ENCODE measurements around the gene MRPS18A. TPM values are rescaled to one million over a fixed set of nuclear protein-coding genes. Genes with fewer than 3 reads are reported as not detected.
A peak's percentile ranks its signal among the peaks of the same experiment; 100 is the strongest.

Gene MRPS18A
- total and polyA plus RNA-seq, 9 of the 15 experiments (the other 6 are each of a cell fraction or from before 2014, with no cell fraction given), result 87.5 to 243 (median 125) TPM

DNA sequence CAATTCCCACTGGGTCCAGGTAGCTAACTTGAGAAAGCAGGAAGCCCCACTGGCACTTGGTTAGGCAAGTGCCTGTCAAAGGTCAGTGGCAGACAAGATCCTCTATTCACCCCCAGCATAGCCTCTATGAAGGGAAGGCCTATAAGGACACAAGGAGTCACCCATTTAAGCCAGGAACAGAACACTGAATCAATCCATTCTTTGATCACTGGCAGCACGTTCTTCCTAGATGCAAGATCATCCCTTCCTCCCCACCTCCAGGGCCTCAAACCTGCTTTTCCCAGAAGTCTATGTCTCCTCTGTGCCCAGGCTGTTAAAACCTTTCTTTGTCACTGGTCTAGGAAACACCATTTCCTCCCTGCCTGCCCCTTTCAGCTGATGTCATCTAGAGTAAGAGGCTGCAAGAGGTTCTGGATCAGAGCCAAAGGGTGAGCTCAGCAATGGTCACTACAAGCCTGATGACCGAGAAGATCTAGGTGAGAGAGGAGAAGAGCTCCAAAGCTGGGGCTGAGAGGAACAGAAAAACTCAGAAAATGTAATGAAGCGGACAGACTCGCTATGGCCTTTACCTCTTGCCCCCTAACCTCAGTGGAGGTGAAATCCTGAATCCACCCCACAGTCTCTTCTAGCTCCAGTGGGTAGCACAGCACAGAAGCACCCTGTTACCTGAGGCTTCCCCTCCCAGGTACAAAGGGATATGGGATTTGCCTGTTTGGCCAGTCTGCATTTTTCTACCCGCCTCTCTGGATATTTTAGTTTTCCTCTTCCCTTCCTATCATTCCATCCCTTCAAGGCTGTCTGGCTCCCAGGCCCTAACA lies 60.4 kb downstream of the MRPS18A start (continued):
- TF ChIP-seq, protein P1, sequence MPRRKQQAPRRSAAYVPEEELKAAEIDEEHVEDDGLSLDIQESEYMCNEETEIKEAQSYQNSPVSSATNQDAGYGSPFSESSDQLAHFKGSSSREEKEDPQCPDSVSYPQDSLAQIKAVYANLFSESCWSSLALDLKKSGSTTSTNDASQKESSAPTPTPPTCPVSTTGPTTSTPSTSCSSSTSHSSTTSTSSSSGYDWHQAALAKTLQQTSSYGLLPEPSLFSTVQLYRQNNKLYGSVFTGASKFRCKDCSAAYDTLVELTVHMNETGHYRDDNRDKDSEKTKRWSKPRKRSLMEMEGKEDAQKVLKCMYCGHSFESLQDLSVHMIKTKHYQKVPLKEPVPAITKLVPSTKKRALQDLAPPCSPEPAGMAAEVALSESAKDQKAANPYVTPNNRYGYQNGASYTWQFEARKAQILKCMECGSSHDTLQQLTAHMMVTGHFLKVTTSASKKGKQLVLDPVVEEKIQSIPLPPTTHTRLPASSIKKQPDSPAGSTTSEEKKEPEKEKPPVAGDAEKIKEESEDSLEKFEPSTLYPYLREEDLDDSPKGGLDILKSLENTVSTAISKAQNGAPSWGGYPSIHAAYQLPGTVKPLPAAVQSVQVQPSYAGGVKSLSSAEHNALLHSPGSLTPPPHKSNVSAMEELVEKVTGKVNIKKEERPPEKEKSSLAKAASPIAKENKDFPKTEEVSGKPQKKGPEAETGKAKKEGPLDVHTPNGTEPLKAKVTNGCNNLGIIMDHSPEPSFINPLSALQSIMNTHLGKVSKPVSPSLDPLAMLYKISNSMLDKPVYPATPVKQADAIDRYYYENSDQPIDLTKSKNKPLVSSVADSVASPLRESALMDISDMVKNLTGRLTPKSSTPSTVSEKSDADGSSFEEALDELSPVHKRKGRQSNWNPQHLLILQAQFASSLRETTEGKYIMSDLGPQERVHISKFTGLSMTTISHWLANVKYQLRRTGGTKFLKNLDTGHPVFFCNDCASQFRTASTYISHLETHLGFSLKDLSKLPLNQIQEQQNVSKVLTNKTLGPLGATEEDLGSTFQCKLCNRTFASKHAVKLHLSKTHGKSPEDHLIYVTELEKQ (CRISPR knock-in tag; IDR thresholded peaks at IDR 0.05), result peak; percentile 37; the same call in 1 of the 2 replicates
- TF ChIP-seq JUND (IDR thresholded peaks at IDR 0.05; ENCODE audit: borderline replicate concordance, low read depth, low read length), result peak; percentile 100
- peak; percentile 99 for TF ChIP-seq JUND (tag; IDR thresholded peaks at IDR 0.05; ENCODE audit: borderline replicate concordance, low read depth, low read length)
- TF ChIP-seq, protein P2, sequence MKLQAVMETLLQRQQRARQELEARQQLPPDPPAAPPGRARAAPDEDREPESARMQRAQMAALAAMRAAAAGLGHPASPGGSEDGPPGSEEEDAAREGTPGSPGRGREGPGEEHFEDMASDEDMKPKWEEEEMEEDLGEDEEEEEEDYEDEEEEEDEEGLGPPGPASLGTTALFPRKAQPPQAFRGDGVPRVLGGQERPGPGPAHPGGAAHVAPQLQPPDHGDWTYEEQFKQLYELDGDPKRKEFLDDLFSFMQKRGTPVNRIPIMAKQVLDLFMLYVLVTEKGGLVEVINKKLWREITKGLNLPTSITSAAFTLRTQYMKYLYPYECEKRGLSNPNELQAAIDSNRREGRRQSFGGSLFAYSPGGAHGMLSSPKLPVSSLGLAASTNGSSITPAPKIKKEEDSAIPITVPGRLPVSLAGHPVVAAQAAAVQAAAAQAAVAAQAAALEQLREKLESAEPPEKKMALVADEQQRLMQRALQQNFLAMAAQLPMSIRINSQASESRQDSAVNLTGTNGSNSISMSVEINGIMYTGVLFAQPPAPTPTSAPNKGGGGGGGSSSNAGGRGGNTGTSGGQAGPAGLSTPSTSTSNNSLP (IDR thresholded peaks at IDR 0.05; ENCODE audit: borderline replicate concordance, low read depth, low read length), result no peak
- TF ChIP-seq MECOM (CRISPR knock-in tag; IDR thresholded peaks at IDR 0.05), result 0 out of 2 replicates have a peak, but pooled peaks have one; percentile 11
- TF ChIP-seq ZEB2 (IDR thresholded peaks at IDR 0.05), result peak; percentile 66
- TF ChIP-seq NFE2L1 (tag; IDR thresholded peaks at IDR 0.05; ENCODE audit: borderline replicate concordance, low read depth), result no peak
- TF ChIP-seq, protein P3, sequence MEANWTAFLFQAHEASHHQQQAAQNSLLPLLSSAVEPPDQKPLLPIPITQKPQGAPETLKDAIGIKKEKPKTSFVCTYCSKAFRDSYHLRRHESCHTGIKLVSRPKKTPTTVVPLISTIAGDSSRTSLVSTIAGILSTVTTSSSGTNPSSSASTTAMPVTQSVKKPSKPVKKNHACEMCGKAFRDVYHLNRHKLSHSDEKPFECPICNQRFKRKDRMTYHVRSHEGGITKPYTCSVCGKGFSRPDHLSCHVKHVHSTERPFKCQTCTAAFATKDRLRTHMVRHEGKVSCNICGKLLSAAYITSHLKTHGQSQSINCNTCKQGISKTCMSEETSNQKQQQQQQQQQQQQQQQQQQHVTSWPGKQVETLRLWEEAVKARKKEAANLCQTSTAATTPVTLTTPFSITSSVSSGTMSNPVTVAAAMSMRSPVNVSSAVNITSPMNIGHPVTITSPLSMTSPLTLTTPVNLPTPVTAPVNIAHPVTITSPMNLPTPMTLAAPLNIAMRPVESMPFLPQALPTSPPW (CRISPR knock-in tag; IDR thresholded peaks at IDR 0.05), result peak; percentile 70; the same call in 1 of the 2 replicates
- TF ChIP-seq GABPB1 (CRISPR knock-in tag; IDR thresholded peaks at IDR 0.05), result peak; percentile 73; the same call in 1 of the 2 replicates
- TF ChIP-seq TAF7 (tag; IDR thresholded peaks at IDR 0.05), result peak; percentile 71
- no peak; the same call in 1 of the 2 replicates for TF ChIP-seq ERF (CRISPR knock-in tag; IDR thresholded peaks at IDR 0.05)
- TF ChIP-seq, protein P4, sequence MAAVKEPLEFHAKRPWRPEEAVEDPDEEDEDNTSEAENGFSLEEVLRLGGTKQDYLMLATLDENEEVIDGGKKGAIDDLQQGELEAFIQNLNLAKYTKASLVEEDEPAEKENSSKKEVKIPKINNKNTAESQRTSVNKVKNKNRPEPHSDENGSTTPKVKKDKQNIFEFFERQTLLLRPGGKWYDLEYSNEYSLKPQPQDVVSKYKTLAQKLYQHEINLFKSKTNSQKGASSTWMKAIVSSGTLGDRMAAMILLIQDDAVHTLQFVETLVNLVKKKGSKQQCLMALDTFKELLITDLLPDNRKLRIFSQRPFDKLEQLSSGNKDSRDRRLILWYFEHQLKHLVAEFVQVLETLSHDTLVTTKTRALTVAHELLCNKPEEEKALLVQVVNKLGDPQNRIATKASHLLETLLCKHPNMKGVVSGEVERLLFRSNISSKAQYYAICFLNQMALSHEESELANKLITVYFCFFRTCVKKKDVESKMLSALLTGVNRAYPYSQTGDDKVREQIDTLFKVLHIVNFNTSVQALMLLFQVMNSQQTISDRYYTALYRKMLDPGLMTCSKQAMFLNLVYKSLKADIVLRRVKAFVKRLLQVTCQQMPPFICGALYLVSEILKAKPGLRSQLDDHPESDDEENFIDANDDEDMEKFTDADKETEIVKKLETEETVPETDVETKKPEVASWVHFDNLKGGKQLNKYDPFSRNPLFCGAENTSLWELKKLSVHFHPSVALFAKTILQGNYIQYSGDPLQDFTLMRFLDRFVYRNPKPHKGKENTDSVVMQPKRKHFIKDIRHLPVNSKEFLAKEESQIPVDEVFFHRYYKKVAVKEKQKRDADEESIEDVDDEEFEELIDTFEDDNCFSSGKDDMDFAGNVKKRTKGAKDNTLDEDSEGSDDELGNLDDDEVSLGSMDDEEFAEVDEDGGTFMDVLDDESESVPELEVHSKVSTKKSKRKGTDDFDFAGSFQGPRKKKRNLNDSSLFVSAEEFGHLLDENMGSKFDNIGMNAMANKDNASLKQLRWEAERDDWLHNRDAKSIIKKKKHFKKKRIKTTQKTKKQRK (IDR thresholded peaks at IDR 0.05; ENCODE audit: borderline replicate concordance, low read depth, low read length), result no peak
- TF ChIP-seq, protein P5, sequence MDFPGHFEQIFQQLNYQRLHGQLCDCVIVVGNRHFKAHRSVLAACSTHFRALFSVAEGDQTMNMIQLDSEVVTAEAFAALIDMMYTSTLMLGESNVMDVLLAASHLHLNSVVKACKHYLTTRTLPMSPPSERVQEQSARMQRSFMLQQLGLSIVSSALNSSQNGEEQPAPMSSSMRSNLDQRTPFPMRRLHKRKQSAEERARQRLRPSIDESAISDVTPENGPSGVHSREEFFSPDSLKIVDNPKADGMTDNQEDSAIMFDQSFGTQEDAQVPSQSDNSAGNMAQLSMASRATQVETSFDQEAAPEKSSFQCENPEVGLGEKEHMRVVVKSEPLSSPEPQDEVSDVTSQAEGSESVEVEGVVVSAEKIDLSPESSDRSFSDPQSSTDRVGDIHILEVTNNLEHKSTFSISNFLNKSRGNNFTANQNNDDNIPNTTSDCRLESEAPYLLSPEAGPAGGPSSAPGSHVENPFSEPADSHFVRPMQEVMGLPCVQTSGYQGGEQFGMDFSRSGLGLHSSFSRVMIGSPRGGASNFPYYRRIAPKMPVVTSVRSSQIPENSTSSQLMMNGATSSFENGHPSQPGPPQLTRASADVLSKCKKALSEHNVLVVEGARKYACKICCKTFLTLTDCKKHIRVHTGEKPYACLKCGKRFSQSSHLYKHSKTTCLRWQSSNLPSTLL (IDR thresholded peaks at IDR 0.05), result no peak; the same call in 1 of the 2 replicates
- TF ChIP-seq FOXJ3 (CRISPR knock-in tag; IDR thresholded peaks at IDR 0.05), result no peak
